ENCODE results near the gene APLP2.

GRCh38 chr11:130109386-130109785 lies 39.7 kb downstream of the APLP2 start:
- TF ChIP-seq POLR2A (IDR thresholded peaks at IDR 0.05), result no peak
- TF ChIP-seq, protein P1, sequence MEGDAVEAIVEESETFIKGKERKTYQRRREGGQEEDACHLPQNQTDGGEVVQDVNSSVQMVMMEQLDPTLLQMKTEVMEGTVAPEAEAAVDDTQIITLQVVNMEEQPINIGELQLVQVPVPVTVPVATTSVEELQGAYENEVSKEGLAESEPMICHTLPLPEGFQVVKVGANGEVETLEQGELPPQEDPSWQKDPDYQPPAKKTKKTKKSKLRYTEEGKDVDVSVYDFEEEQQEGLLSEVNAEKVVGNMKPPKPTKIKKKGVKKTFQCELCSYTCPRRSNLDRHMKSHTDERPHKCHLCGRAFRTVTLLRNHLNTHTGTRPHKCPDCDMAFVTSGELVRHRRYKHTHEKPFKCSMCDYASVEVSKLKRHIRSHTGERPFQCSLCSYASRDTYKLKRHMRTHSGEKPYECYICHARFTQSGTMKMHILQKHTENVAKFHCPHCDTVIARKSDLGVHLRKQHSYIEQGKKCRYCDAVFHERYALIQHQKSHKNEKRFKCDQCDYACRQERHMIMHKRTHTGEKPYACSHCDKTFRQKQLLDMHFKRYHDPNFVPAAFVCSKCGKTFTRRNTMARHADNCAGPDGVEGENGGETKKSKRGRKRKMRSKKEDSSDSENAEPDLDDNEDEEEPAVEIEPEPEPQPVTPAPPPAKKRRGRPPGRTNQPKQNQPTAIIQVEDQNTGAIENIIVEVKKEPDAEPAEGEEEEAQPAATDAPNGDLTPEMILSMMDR (IDR thresholded peaks at IDR 0.05), result no peak
